SK-N-SH treated with all-trans-retinoic acid at 6 μM for 48 hours (cell line): ENCODE measurements around the gene RERG.

Experiments used
- ATAC-seq: fragments of 200-7000 bp; cut with Tn5 transposase; 3 replicates; pipeline ENCODE4 v1.9.1; 2020; ENCODE audit warnings: mild to moderate bottlenecking, moderate library complexity
- CREB5 ChIP-seq: fragments of 250-450 bp; sonication (Bioruptor Pico); IDR thresholded peaks from 2 replicates; pipeline ENCODE4 v1.5.1; 2020; ENCODE audit warnings: low read depth, mild to moderate bottlenecking, moderate library complexity
- CSDC2 ChIP-seq: fragments of 250-450 bp; sonication (Bioruptor Pico); IDR thresholded peaks from 2 replicates; pipeline ENCODE4 v1.5.0; 2020; ENCODE audit warnings: mild to moderate bottlenecking, moderate library complexity
- CSRNP3 ChIP-seq: fragments of 250-450 bp; sonication (Bioruptor Pico); IDR thresholded peaks from 2 replicates; pipeline ENCODE4 v1.5.1; 2021; ENCODE audit warnings: mild to moderate bottlenecking, moderate library complexity
- GLIS3 ChIP-seq: fragments of 250-450 bp; sonication (Bioruptor Pico); IDR thresholded peaks from 2 replicates; pipeline ENCODE4 v1.5.0; 2020; ENCODE audit warnings: mild to moderate bottlenecking, moderate library complexity
- ISL1 ChIP-seq: fragments of 250-450 bp; sonication (Bioruptor Pico); IDR thresholded peaks from 2 replicates; pipeline ENCODE4 v2.1.2; 2022; ENCODE audit warnings: mild to moderate bottlenecking, moderate library complexity
- OSR1 ChIP-seq: fragments of 250-450 bp; sonication (Bioruptor Pico); IDR thresholded peaks from 2 replicates; pipeline ENCODE4 v1.8.0; 2022; ENCODE audit warnings: moderate library complexity, mild to moderate bottlenecking, inconsistent platforms
- PATZ1 ChIP-seq: fragments of 250-450 bp; sonication (Bioruptor Pico); IDR thresholded peaks from 2 replicates; pipeline ENCODE4 v1.8.0; 2020; ENCODE audit warnings: mild to moderate bottlenecking, moderate library complexity, borderline replicate concordance
- POU6F1 ChIP-seq: fragments of 250-450 bp; sonication (Bioruptor Pico); IDR thresholded peaks from 2 replicates; pipeline ENCODE4 v1.8.0; 2021; ENCODE audit warnings: low read depth, mild to moderate bottlenecking, moderate library complexity, borderline replicate concordance
- PPARA ChIP-seq: fragments of 250-450 bp; sonication (Bioruptor Pico); IDR thresholded peaks from 2 replicates; pipeline ENCODE4 v1.5.0; 2020; ENCODE audit warnings: mild to moderate bottlenecking, borderline replicate concordance
- RARB ChIP-seq: fragments of 250-450 bp; sonication (Bioruptor Pico); IDR thresholded peaks from 2 replicates; pipeline ENCODE4 v1.8.0; 2021; ENCODE audit warnings: mild to moderate bottlenecking, moderate library complexity
- SNAI2 ChIP-seq: fragments of 250-450 bp; sonication (Bioruptor Pico); IDR thresholded peaks from 2 replicates; pipeline ENCODE4 v1.5.0; 2020; ENCODE audit warnings: mild to moderate bottlenecking, moderate library complexity
- TOX ChIP-seq: fragments of 250-450 bp; sonication (Bioruptor Pico); IDR thresholded peaks from 2 replicates; pipeline ENCODE4 v1.8.0; 2021; ENCODE audit warnings: mild to moderate bottlenecking, moderate library complexity, borderline replicate concordance
- ZC3H10 ChIP-seq: fragments of 250-450 bp; sonication (Bioruptor Pico); IDR thresholded peaks from 2 replicates; pipeline ENCODE4 v1.5.1; 2021; ENCODE audit warnings: mild to moderate bottlenecking, moderate library complexity
- ZFP3 ChIP-seq: fragments of 250-450 bp; sonication (Bioruptor Pico); IDR thresholded peaks from 2 replicates; pipeline ENCODE4 v1.5.0; 2020; ENCODE audit warnings: mild to moderate bottlenecking, moderate library complexity
- ZFP30 ChIP-seq: fragments of 450-650 bp; formaldehyde crosslinking; IDR thresholded peaks from 2 replicates; pipeline ENCODE4 v1.5.0; 2022; ENCODE audit warnings: mild to moderate bottlenecking, moderate library complexity
- ZNF70 ChIP-seq: fragments of 450-650 bp; formaldehyde crosslinking; IDR thresholded peaks from 2 replicates; pipeline ENCODE4 v1.5.0; 2020; ENCODE audit warnings: mild to moderate bottlenecking, moderate library complexity
- TF ChIP-seq, protein P1 (sequence below): fragments of 250-450 bp; sonication (Bioruptor Pico); IDR thresholded peaks from 2 replicates; pipeline ENCODE4 v1.5.0; 2020; ENCODE audit warnings: mild to moderate bottlenecking, moderate library complexity

RERG gene

GRCh38 chr12:15268927-15269552 is 47.8 kb upstream of the RERG start:
- peak; percentile 88 for ATAC-seq
- TF ChIP-seq SNAI2 (CRISPR knock-in tag) (no peak), ZFP30 (CRISPR knock-in tag) (no peak)
- TF ChIP-seq, all 23 proteins: peak for 0

- ATAC-seq, result no peak
- no peak for TF ChIP-seq SNAI2 (CRISPR knock-in tag)
- no peak for TF ChIP-seq ISL1 (CRISPR knock-in tag)
- no peak for TF ChIP-seq ZFP30 (CRISPR knock-in tag)
- no peak for TF ChIP-seq ZC3H10 (CRISPR knock-in tag)
- no peak for TF ChIP-seq ZNF70
- TF ChIP-seq PPARA, result no peak
- TF ChIP-seq PATZ1 (CRISPR knock-in tag), result no peak
Measured at GRCh38 chr12:15268309-15268708, 47.1 kb upstream of the RERG start.

- no peak for ATAC-seq
- TF ChIP-seq CREB5, result no peak
- no peak for TF ChIP-seq PPARA
- TF ChIP-seq TOX, result no peak
- no peak for TF ChIP-seq POU6F1 (CRISPR knock-in tag)
- TF ChIP-seq OSR1 (CRISPR knock-in tag), result no peak
- TF ChIP-seq ZFP3 (CRISPR knock-in tag), result no peak
- TF ChIP-seq, protein P1, sequence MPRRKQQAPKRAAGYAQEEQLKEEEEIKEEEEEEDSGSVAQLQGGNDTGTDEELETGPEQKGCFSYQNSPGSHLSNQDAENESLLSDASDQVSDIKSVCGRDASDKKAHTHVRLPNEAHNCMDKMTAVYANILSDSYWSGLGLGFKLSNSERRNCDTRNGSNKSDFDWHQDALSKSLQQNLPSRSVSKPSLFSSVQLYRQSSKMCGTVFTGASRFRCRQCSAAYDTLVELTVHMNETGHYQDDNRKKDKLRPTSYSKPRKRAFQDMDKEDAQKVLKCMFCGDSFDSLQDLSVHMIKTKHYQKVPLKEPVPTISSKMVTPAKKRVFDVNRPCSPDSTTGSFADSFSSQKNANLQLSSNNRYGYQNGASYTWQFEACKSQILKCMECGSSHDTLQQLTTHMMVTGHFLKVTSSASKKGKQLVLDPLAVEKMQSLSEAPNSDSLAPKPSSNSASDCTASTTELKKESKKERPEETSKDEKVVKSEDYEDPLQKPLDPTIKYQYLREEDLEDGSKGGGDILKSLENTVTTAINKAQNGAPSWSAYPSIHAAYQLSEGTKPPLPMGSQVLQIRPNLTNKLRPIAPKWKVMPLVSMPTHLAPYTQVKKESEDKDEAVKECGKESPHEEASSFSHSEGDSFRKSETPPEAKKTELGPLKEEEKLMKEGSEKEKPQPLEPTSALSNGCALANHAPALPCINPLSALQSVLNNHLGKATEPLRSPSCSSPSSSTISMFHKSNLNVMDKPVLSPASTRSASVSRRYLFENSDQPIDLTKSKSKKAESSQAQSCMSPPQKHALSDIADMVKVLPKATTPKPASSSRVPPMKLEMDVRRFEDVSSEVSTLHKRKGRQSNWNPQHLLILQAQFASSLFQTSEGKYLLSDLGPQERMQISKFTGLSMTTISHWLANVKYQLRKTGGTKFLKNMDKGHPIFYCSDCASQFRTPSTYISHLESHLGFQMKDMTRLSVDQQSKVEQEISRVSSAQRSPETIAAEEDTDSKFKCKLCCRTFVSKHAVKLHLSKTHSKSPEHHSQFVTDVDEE, result no peak
- TF ChIP-seq RARB, result no peak
Measured at GRCh38 chr12:15265875-15266274, 44.7 kb upstream of the RERG start.

DNA sequence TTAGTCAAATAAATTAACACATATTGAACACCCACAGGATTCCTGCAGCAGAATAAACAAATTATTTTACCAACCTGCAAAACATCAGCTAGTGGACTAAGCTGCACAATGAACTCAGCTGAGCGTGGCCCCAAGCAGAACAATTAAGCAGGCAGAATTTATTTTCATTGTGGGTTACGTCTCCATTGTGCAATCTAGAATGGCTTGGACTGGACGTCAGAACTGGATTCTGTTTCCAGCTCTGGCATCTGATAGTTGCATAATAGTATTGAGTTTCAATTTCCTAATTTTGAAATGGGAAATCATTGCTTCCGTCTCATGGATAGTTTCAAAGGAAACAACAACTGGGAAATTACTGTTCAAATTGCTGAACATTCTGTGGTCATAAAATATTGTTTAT is 35.5 kb upstream of the RERG start:
- ATAC-seq, result no peak
- no peak for TF ChIP-seq CSRNP3
- no peak for TF ChIP-seq GLIS3
- no peak for TF ChIP-seq OSR1 (CRISPR knock-in tag)
- TF ChIP-seq ZFP30 (CRISPR knock-in tag), result no peak
- no peak for TF ChIP-seq ZFP3 (CRISPR knock-in tag)
- no peak for TF ChIP-seq POU6F1 (CRISPR knock-in tag)
- TF ChIP-seq SNAI2 (CRISPR knock-in tag), result no peak
- TF ChIP-seq CSDC2 (CRISPR knock-in tag), result no peak
